Vagina (tissue), 2 donors: ENCODE results near the gene AGBL5.
A peak's percentile ranks its signal among the peaks of the same experiment; 100 is the strongest.

Experiments used
- CTCF ChIP-seq, 3 experiments: fragments of 450-650 bp in 2 of 3; fragments of 200-600 bp in 1 of 3; sonication (generic) in 1 of 3; IDR thresholded peaks; one replicate each; pipeline ENCODE4 v1.5.1; 2017 to 2019; ENCODE audit warnings: antibody characterized with exemption in 3 of 3, mild to moderate bottlenecking in 2 of 3, moderate library complexity in 2 of 3
- POLR2A ChIP-seq, 2 donors: fragments of 450-650 bp; IDR thresholded peaks; one replicate each; pipeline ENCODE4 v1.6.1; 2017; ENCODE audit warnings: antibody characterized with exemption in 2 of 2, mild to moderate bottlenecking in 2 of 2, moderate library complexity in 2 of 2
- POLR2AphosphoS5 ChIP-seq, 2 donors: sonication (generic); formaldehyde crosslinking; IDR thresholded peaks; one replicate each; pipeline ENCODE4 v1.9.0; 2017; ENCODE audit warnings: antibody characterized with exemption in 2 of 2, mild to moderate bottlenecking in 2 of 2, low read depth in 1 of 2; ENCODE audit not compliant: insufficient read depth in 1 of 2

GRCh38 chr2:27050996-27051901 is at the start of gene AGBL5:
- TF ChIP-seq CTCF (IDR thresholded peaks at IDR 0.05): no peak
- TF ChIP-seq POLR2A (IDR thresholded peaks at IDR 0.05): peak in 1 of 2 donors; percentile 54
- peak; percentile 17 to 95 for TF ChIP-seq POLR2AphosphoS5 (IDR thresholded peaks at IDR 0.05; ENCODE audit: insufficient read depth in 1 of 2, low read depth in 1 of 2)
